IMR-90 (cell line): Measurements from ENCODE around the gene ST3GAL3. TPM values are rescaled to one million over a fixed set of nuclear protein-coding genes. Genes with fewer than 3 reads are reported as not detected.

Source experiments
- ATAC-seq: fragments of 200-7000 bp; cut with Tn5 transposase; 2 replicates; pipeline ENCODE4 v1.9.1; 2020; ENCODE audit warnings: low read depth, mild to moderate bottlenecking, moderate library complexity
- BruUV-seq: library from RNA; stranded (reverse); fragments of 400-500 nt; replicated peaks from 2 replicates; lab custom pipeline; 2021; lab: Mats Ljungman, UMichigan
- CTCF ChIA-PET: fragments of 300-600 bp; formaldehyde crosslinking; extraction: SDS; loops from one replicate; lab custom pipeline; 2021; ENCODE audit warnings: antibody characterized with exemption; lab: Yijun Ruan, JAX
- POLR2A ChIA-PET: fragments of 300-600 bp; sonication (Branson Sonifier 250); formaldehyde crosslinking; loops from one replicate; lab custom pipeline; 2022; ENCODE audit warnings: antibody characterized with exemption; ENCODE audit not compliant: unreplicated experiment; lab: Charles Lee
- DNase-seq: peaks from one replicate; pipeline ENCODE4 v3.0.0; 2013
- H2AFZ ChIP-seq: replicated peaks from 2 replicates; pipeline ENCODE3; 2013; ENCODE audit warnings: low read length, mild to moderate bottlenecking; ENCODE audit not compliant: poor library complexity
- H2AK5ac ChIP-seq: 2 replicates; pipeline ENCODE4 v1.6.1; 2013; ENCODE audit warnings: low read depth, low read length, inconsistent platforms
- H2AK9ac ChIP-seq: replicated peaks from 2 replicates; pipeline ENCODE3; 2013; ENCODE audit warnings: mild to moderate bottlenecking, low read depth, low read length, moderate library complexity; ENCODE audit not compliant: poor library complexity
- H2BK120ac ChIP-seq: 2 replicates; pipeline ENCODE4 v1.6.1; 2013; ENCODE audit warnings: low read depth, low read length, inconsistent platforms
- H2BK15ac ChIP-seq: 3 replicates; pipeline ENCODE4 v1.6.1; 2013; ENCODE audit warnings: low read depth, low read length, inconsistent platforms
- H2BK20ac ChIP-seq: 2 replicates; pipeline ENCODE4 v1.6.1; 2013; ENCODE audit warnings: low read depth, mild to moderate bottlenecking, inconsistent platforms, low read length, moderate library complexity
- H2BK5ac ChIP-seq: 2 replicates; pipeline ENCODE4 v1.6.1; 2013; ENCODE audit warnings: mild to moderate bottlenecking, low read depth, low read length, inconsistent platforms; ENCODE audit not compliant: poor library complexity, severe bottlenecking
- H3K14ac ChIP-seq: replicated peaks from 2 replicates; pipeline ENCODE4 v1.6.1; 2013; ENCODE audit warnings: low read depth, low read length, inconsistent platforms
- H3K18ac ChIP-seq: 2 replicates; pipeline ENCODE4 v1.6.1; 2013; ENCODE audit warnings: low read depth, low read length, control low read depth
- H3K23ac ChIP-seq: 2 replicates; pipeline ENCODE4 v1.6.1; 2013; ENCODE audit warnings: low read depth, low read length, inconsistent platforms
- H3K27ac ChIP-seq: 2 replicates; pipeline ENCODE4 v1.5.1; 2013; ENCODE audit warnings: mild to moderate bottlenecking, control low read depth, low read length; ENCODE audit not compliant: insufficient read depth
- H3K27me3 ChIP-seq: 2 replicates; pipeline ENCODE4 v1.6.1; 2013; ENCODE audit warnings: low read length; ENCODE audit not compliant: control insufficient read depth, insufficient read depth
- H3K36me3 ChIP-seq: 2 replicates; pipeline ENCODE4 v1.6.1; 2013; ENCODE audit warnings: low read length, mixed read lengths; ENCODE audit not compliant: control insufficient read depth, insufficient read depth
- H3K4ac ChIP-seq: 2 replicates; pipeline ENCODE4 v1.6.1; 2013; ENCODE audit warnings: low read depth, low read length, inconsistent platforms
- H3K4me1 ChIP-seq: 2 replicates; pipeline ENCODE4 v1.6.1; 2013; ENCODE audit warnings: low read length, mixed read lengths; ENCODE audit not compliant: control insufficient read depth, insufficient read depth
- H3K4me2 ChIP-seq: 2 replicates; pipeline ENCODE4 v1.6.1; 2013; ENCODE audit warnings: low read depth, mild to moderate bottlenecking, control low read depth, low read length, moderate library complexity
- H3K4me3 ChIP-seq: 2 replicates; pipeline ENCODE4 v1.5.1; 2013; ENCODE audit warnings: low read depth, mild to moderate bottlenecking, control low read depth, low read length, moderate library complexity; ENCODE audit not compliant: insufficient read depth
- H3K56ac ChIP-seq: 2 replicates; pipeline ENCODE4 v1.6.1; 2013; ENCODE audit warnings: low read length, inconsistent platforms; ENCODE audit not compliant: insufficient read depth; ENCODE audit errors: extremely low read depth
- H3K79me1 ChIP-seq, 2 experiments: 2 replicates each; pipeline ENCODE4 v1.6.1; 2013; ENCODE audit warnings: low read length in 2 of 2, inconsistent platforms in 1 of 2, low read depth in 1 of 2
- H3K9ac ChIP-seq: 2 replicates; pipeline ENCODE4 v1.6.1; 2013; ENCODE audit warnings: low read depth, low read length, control low read depth
- H3K9me1 ChIP-seq: 2 replicates; pipeline ENCODE4 v1.6.1; 2013; ENCODE audit warnings: low read length, inconsistent platforms; ENCODE audit not compliant: insufficient read depth
- H3K9me3 ChIP-seq: 2 replicates; pipeline ENCODE4 v1.6.1; 2013; ENCODE audit warnings: low read length; ENCODE audit not compliant: control insufficient read depth, insufficient read depth
- H4K20me1 ChIP-seq: 2 replicates; pipeline ENCODE4 v1.6.1; 2013; ENCODE audit warnings: low read length, inconsistent platforms; ENCODE audit not compliant: insufficient read depth
- H4K5ac ChIP-seq: 2 replicates; pipeline ENCODE4 v1.6.1; 2013; ENCODE audit warnings: mild to moderate bottlenecking, low read depth, low read length, control low read depth
- H4K8ac ChIP-seq, 2 experiments: 2 replicates each; pipeline ENCODE4 v1.6.1; 2013; ENCODE audit warnings: low read depth in 2 of 2, low read length in 2 of 2, control low read depth in 1 of 2, inconsistent platforms in 1 of 2
- H4K91ac ChIP-seq: 2 replicates; pipeline ENCODE4 v1.6.1; 2013; ENCODE audit warnings: low read depth, low read length, inconsistent platforms; ENCODE audit not compliant: insufficient read depth
- BHLHE40 ChIP-seq: fragments of 150-350 bp; IDR thresholded peaks from 2 replicates; pipeline ENCODE4 v1.6.1; 2016; ENCODE audit warnings: mild to moderate bottlenecking, low read depth, low read length
- CHD1 ChIP-seq: IDR thresholded peaks from 2 replicates; pipeline ENCODE4 v1.6.1; 2012; ENCODE audit warnings: low read depth, low read length, improper control_type of control experiment
- CTCF ChIP-seq: conservative IDR thresholded peaks from 2 replicates; pipeline ENCODE4 v1.5.1; 2012; ENCODE audit warnings: mild to moderate bottlenecking, low read depth, low read length, improper control_type of control experiment
- FOS ChIP-seq: fragments of 150-350 bp; IDR thresholded peaks from 2 replicates; pipeline ENCODE4 v1.6.1; 2016; ENCODE audit warnings: low read depth, low read length
- MAFK ChIP-seq: IDR thresholded peaks from 2 replicates; pipeline ENCODE4 v1.6.1; 2012; ENCODE audit warnings: low read depth, low read length, improper control_type of control experiment
- MAZ ChIP-seq: IDR thresholded peaks from 2 replicates; pipeline ENCODE4 v1.6.1; 2012; ENCODE audit warnings: low read depth, mild to moderate bottlenecking, low read length, improper control_type of control experiment, moderate library complexity, borderline replicate concordance
- MXI1 ChIP-seq: IDR thresholded peaks from 2 replicates; pipeline ENCODE4 v1.6.1; 2012; ENCODE audit warnings: low read depth, mild to moderate bottlenecking, low read length, moderate library complexity, borderline replicate concordance
- POLR2A ChIP-seq: IDR thresholded peaks from 2 replicates; pipeline ENCODE4 v1.6.1; 2012; ENCODE audit warnings: mild to moderate bottlenecking, low read depth, low read length
- RAD21 ChIP-seq: IDR thresholded peaks from 2 replicates; pipeline ENCODE4 v1.6.1; 2012; ENCODE audit warnings: low read length, improper control_type of control experiment
- RFX5 ChIP-seq: IDR thresholded peaks from 2 replicates; pipeline ENCODE4 v1.8.0; 2012; ENCODE audit warnings: low read depth, mild to moderate bottlenecking, low read length, moderate library complexity
- WGBS, 2 experiments: methylation state at CpG; one replicate each; pipeline versions ENCODE4 v1.1.5 to v1.1.7; 2013; ENCODE audit warnings: missing lambda C conversion rate in 2 of 2; ENCODE audit not compliant: insufficient read length in 1 of 2; ENCODE audit errors: extremely low coverage in 2 of 2; 5-methylcytosine and 5-hydroxymethylcytosine counted together
- dilution Hi-C: fragments of 300-500 bp; cut with HindIII; formaldehyde crosslinking; loops from one replicate; pipeline ENCODE4 v1.14.3; 2018; ENCODE audit warnings: low sequenced_read_pairs; ENCODE audit not compliant: unreplicated experiment
- in situ Hi-C: fragments of 300-500 bp; cut with MboI; formaldehyde crosslinking; loops from 3 replicates; pipeline ENCODE4 v1.14.3; 2019; ENCODE audit warnings: low sequenced_read_pairs, inconsistent platforms, mixed read lengths
- intact Hi-C: fragments of 100-400 bp; cut with micrococcal nuclease; formaldehyde crosslinking; loops from 2 replicates; pipeline ENCODE4 v1.10.0; 2022
- polyA plus RNA-seq, 3 experiments: library from polyadenylated mRNA; depleted of rRNA; stranded (reverse); fragments of >200 nt; gene quantifications; 2 replicates each; pipeline ENCODE4 v1.2.3, GENCODE V29; 2012; ENCODE audit warnings: low replicate concordance in 1 of 3
- total RNA-seq: library from RNA; depleted of rRNA; stranded (reverse); fragments of >200 nt; gene quantifications from 2 replicates; pipeline ENCODE4 v1.2.3, GENCODE V29; 2012
- TF ChIP-seq, protein P1 (sequence below): fragments of 150-350 bp; IDR thresholded peaks from 2 replicates; pipeline ENCODE4 v1.6.1; 2016; ENCODE audit warnings: low read depth, mild to moderate bottlenecking, low read length, moderate library complexity, borderline replicate concordance
- TF ChIP-seq, protein P2 (sequence below): fragments of 150-350 bp; IDR thresholded peaks from 2 replicates; pipeline ENCODE4 v1.6.1; 2017; ENCODE audit warnings: mild to moderate bottlenecking, antibody characterized with exemption, low read length, low read depth

Gene ST3GAL3
- total and polyA plus RNA-seq, 2 of the 4 experiments (the other 2 are of a cell fraction): 12.0 to 14.8 TPM

GRCh38 chr1:43878854-43879253 is 171.5 kb downstream of the ST3GAL3 start:
- CTCF ChIA-PET: no interaction called here

More at GRCh38 chr1:43878854-43879253, 171.5 kb downstream of the ST3GAL3 start:
- Histone ChIP-seq H3K18ac (no peak overlapping the region), H3K27ac (no peak overlapping the region), H2AK9ac (no peak overlapping the region), H2BK120ac (no peak overlapping the region), H3K23ac (no peak overlapping the region), H4K20me1 (peaks cover 3% of the 10 kb centered on the region; the same call in 1 of the 2 replicates), H3K79me1 (peaks cover 0 to 7% of the 10 kb centered on the region in 2 experiments; a peak in 2 of 4 replicates), H3K4me1 (peaks cover 8% of the 10 kb centered on the region), H3K56ac (no peak overlapping the region), H2BK20ac (no peak overlapping the region), H3K14ac (no peak overlapping the region), H3K36me3 (peaks cover 3% of the 10 kb centered on the region), H3K27me3 (no peaks in the 10 kb centered on the region), H3K4ac (no peak overlapping the region), H3K4me2 (no peak overlapping the region), H2AK5ac (no peak overlapping the region), H3K9ac (no peak overlapping the region), H4K5ac (no peak overlapping the region), H2BK15ac (no peak overlapping the region), H3K9me1 (peaks cover 22% of the 10 kb centered on the region), H2AFZ (no peak overlapping the region), H3K4me3 (no peak overlapping the region), H4K8ac (no peak overlapping the region), H4K91ac (no peak overlapping the region), H3K9me3 (no peaks in the 10 kb centered on the region), H2BK5ac (no peak overlapping the region)
- DNase-seq (no peak), ATAC-seq (no peak)
- TF ChIP-seq, protein P1, sequence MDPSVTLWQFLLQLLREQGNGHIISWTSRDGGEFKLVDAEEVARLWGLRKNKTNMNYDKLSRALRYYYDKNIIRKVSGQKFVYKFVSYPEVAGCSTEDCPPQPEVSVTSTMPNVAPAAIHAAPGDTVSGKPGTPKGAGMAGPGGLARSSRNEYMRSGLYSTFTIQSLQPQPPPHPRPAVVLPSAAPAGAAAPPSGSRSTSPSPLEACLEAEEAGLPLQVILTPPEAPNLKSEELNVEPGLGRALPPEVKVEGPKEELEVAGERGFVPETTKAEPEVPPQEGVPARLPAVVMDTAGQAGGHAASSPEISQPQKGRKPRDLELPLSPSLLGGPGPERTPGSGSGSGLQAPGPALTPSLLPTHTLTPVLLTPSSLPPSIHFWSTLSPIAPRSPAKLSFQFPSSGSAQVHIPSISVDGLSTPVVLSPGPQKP: no peak
- no peak for TF ChIP-seq POLR2A
- no peak for TF ChIP-seq MXI1
- no peak for TF ChIP-seq CHD1
- TF ChIP-seq FOS: no peak
- no peak for TF ChIP-seq RAD21
- TF ChIP-seq, protein P2, sequence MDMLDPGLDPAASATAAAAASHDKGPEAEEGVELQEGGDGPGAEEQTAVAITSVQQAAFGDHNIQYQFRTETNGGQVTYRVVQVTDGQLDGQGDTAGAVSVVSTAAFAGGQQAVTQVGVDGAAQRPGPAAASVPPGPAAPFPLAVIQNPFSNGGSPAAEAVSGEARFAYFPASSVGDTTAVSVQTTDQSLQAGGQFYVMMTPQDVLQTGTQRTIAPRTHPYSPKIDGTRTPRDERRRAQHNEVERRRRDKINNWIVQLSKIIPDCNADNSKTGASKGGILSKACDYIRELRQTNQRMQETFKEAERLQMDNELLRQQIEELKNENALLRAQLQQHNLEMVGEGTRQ: no peak
- TF ChIP-seq MAFK: no peak
- no peak for TF ChIP-seq CTCF
- TF ChIP-seq BHLHE40: no peak
- no peak for TF ChIP-seq RFX5
- no peak for TF ChIP-seq MAZ
- BruUV-seq: no TSS peak
- dilution Hi-C loops: no loop called here
- intact Hi-C loops: no loop called here
- in situ Hi-C loops: no loop called here
- 90% methylated on average over 2 of the region's 4 CpGs; no CpG with 5 or more reads in 1 of the 2 experiments for WGBS, 2 experiments
- POLR2A ChIA-PET: no interaction called here
